Measurements from ENCODE around the gene STUM.

Gene STUM

GRCh38 chr1:226643177-226643576 is 94.6 kb downstream of the STUM start:
- DNase-seq, result no peak

- DNase-seq, result no peak
These were observed 95.3 kb downstream of the STUM start for GRCh38 chr1:226643611-226644540.

- no peak for DNase-seq
These were observed 96.1 kb downstream of the STUM start for GRCh38 chr1:226644541-226645176.

- DNase-seq, result no peak
These were observed 96.9 kb downstream of the STUM start for GRCh38 chr1:226645279-226645976.

GRCh38 chr1:226646026-226646869 is 97.7 kb downstream of the STUM start:
- DNase-seq, result no peak

DNA sequence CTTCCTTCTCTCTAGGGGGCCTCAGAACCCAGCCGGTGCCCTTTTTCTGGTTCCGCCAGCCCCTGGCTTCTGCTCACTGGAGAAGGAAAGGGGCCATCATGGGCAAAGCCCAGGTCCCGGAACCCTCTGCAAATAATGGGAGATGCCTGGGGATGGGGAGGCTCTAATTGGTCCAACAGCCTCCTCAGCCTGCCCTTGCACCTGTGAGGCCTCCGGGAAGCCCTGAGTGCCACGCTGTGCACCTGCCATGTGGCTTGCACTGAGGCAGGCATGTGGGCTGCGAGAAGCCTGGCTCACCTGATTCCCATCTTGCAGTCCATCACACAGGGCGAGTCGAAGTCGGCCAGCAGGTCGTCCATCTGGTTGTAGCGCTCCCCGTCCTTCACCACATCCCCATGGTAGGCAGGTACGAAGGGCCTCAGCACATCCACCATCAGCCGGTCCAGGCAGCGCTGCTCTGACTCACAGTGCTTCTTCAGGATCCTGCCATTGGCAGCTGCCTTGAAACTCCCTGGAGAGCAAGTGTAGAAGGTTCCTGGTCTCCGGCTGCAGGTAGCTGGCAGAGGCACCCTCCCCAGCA is 98.4 kb downstream of the STUM start:
- DNase-seq, result no peak

GRCh38 chr1:226647719-226648118 is 99.2 kb downstream of the STUM start:
- DNase-seq, result no peak

DNA sequence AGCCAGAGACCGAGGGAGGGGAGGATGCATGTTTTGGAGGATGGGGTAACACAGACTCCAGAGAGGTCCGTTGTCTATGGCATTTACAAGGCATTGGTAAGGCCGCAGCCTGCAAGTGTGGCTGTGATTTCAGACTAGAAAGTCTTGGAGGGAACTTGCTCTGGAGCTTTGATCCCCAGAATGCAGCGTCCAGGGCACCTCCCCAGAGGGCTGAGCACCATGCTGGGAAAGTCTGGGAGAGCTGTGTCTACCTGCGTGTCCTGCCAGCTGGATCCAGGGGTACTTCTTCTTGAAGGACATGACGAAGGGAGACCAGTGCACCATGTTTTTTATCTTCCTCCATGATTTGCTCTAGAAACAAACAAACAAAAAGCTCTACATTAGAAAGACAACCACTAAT is 99.9 kb downstream of the STUM start:
- no peak for DNase-seq

DNA sequence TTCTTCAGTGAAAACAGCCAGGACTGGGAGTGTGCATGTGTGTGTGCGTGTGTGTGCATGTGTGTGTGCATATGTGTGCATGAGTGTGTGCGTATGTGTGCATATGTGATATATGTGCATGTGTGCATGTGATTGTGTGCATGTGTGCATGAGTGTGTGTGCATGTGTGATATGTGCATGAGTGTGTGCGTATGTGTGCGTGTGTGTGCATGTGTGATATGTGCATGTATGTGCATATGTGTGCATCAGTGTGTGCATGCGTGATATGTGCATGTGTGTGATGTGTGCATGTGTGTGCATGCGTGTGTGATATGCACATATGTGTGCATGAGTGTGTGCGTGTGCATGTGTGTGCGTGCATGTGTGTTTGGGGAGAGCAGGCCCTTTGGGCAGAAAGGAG is 100.7 kb downstream of the STUM start:
- DNase-seq, result no peak

GRCh38 chr1:226649780-226650179 is 101.2 kb downstream of the STUM start:
- DNase-seq, result no peak

DNA sequence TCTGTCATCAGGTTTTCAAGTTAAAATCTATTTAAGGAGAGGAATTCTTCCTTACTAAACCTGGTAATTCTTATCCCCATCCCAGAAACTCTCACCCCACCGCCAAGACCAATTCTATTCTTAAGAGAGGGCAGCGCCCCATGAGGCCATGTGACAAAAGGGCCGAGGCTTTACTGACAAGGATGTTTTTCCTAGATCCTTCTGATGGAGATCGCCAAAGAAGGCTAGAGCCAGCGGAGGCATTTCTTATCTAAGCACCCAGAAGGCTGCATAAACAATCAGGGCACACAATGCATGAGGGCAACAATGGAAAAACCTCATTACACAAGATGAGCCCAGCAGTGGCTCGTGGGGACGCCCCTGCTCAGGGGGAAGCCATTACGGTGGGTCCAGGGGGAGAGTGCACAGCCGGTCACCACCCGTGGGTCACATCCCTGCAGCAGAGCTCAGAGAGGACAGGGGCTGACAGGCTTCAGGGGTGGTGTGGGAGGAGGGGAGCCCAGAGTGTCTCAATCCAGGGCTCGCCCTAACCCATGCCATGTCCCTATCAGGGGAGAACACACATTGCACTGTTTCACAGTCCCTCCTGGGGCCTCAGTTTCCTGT is 101.8 kb downstream of the STUM start:
- DNase-seq, result no peak

- DNase-seq, result no peak
These were observed 102.6 kb downstream of the STUM start for GRCh38 chr1:226651041-226651731.

DNA sequence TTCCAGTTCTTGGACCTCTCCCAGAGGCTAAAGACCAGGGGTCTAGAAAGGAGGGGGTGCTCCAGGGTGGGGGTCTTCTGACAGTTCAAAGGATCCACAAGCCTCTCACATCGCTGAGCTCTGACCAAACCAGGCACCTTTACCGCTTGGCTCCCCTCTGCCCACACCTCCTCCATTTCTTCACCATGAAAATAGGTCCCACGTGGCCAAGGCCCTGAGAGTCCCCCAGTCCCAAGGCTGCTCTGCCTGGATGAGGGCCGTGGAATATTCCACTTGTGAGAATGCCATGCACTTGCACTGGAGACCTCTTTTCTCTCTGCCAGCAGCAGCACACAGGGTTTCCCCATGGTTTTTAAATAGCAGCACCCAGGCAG is 103.2 kb downstream of the STUM start:
- DNase-seq, result no peak

GRCh38 chr1:226652613-226653012 is 104.0 kb downstream of the STUM start:
- DNase-seq, result no peak

GRCh38 chr1:226653311-226653921 is 104.9 kb downstream of the STUM start:
- DNase-seq, result no peak

DNA sequence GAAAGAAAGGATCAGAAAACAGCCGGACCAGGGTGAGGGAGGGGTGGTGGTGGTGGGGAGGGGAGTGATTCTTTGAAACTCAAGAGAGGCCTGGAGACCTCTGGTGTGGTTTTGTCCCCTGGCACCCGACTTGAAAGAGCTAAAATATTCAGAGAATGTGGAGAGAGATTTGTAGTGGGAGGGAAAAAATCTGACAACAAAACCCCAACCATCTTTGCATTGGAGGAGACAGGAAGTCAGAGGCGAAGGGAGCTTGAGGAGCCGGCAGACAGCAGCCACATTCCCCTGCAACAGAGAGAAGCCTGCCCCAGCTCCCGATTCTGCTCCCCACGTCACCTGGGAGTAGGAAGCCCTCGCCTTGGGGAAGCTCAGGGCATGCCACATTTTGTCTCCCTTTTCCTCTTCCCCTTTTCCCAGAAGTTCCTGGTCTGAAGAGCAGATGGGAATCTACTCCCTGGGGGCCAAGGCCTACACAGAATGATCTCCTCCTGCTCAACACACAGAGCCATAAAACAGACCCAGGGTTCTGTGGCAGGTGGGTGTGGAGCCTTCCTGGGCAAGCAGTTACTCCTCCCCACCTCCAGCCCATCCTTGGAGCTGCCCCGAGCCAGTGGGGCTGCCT is 105.6 kb downstream of the STUM start:
- DNase-seq, result no peak

- DNase-seq, result no peak
These were observed 106.1 kb downstream of the STUM start for GRCh38 chr1:226654668-226655055.

DNA sequence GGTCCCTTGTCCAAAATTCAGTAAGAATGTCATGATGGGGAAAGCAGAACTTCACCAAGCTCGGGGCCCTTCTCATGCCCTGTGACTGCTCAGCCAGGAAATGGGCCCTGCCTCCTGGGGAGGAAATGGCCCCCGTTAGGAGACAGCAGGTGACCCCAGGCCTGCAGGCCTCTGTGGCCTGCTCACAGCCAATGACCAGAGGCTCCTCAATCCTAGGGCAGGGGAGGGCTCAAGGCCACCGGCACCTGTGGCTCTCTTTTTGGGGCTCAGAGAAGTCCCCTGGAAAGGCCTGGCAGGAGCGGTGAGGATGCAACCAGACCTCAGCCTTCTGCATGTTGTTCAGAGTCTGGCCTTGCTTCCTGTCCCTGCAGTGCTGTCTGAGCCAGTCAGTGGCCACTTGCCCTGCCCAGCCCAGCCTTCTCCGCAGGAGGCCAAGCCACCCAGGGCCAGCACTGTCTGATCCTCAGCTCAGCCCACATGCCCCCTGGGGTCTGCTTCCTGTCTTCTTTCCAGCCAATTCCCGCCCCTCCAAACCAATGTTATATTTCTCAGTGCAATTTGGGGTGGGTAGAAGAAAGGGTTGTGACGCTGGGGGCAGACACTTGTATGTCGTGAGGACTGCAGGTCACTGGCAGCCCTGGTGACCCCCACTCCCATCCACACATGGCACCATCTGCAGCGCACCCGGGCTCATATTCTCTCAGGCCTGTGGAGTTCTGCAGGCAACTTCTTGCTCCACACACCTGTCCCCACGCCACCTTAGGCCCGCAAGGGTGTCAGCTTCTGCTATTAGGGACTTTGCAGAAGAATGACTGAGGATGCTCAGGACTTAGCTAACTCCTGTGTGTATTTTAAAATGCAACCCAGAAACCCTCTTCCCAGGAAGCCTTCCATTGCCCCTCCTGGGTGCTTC is 106.9 kb downstream of the STUM start:
- no peak for DNase-seq

- DNase-seq, result no peak
These were observed 107.6 kb downstream of the STUM start for GRCh38 chr1:226656201-226656600.

Measured in SW 1271 (cell line).